Fibroblast of lung (primary cell): ENCODE measurements around the gene SFRP5.

ENCODE experiments used
- EZH2 ChIP-seq: IDR thresholded peaks from 2 replicates; pipeline ENCODE4 v1.5.1; 2012; ENCODE audit warnings: low read length, control low read depth, mild to moderate bottlenecking; ENCODE audit errors: missing control alignments
- TF ChIP-seq, protein P1 (sequence below), 2 donors: IDR thresholded peaks in 1 of 2; conservative IDR thresholded peaks in 1 of 2; 1 replicate in 1 of 2; 2 replicates in 1 of 2; pipeline ENCODE4 v1.5.1; 2011 to 2012; ENCODE audit warnings: low read length in 2 of 2, control low read depth in 1 of 2, inconsistent platforms in 1 of 2, low read depth in 1 of 2, mild to moderate bottlenecking in 1 of 2

DNA sequence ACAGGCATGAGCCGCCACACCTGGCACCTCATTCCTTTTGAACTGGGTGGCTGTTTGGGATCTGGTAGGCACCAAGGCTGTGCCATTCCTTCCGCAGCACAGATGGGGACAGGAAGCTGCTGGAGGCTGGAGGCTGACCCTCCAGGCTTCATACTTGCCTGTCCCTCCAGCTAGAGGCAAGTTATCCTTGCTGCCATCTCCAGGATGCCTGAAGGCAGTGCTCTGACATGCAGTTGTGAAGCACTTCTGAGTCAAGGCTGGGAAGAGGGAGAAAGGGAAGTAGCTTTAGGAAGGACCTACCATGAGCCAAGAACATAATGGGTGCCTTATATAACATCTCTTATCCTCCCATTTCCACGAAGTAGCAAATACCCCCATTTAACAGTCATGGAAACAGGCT lies 48.8 kb downstream of the SFRP5 start:
- TF ChIP-seq, protein P1, sequence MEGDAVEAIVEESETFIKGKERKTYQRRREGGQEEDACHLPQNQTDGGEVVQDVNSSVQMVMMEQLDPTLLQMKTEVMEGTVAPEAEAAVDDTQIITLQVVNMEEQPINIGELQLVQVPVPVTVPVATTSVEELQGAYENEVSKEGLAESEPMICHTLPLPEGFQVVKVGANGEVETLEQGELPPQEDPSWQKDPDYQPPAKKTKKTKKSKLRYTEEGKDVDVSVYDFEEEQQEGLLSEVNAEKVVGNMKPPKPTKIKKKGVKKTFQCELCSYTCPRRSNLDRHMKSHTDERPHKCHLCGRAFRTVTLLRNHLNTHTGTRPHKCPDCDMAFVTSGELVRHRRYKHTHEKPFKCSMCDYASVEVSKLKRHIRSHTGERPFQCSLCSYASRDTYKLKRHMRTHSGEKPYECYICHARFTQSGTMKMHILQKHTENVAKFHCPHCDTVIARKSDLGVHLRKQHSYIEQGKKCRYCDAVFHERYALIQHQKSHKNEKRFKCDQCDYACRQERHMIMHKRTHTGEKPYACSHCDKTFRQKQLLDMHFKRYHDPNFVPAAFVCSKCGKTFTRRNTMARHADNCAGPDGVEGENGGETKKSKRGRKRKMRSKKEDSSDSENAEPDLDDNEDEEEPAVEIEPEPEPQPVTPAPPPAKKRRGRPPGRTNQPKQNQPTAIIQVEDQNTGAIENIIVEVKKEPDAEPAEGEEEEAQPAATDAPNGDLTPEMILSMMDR (conservative IDR thresholded peaks at IDR 0.05 in 1 of 2, IDR thresholded peaks at IDR 0.05 in 1 of 2; ENCODE audit: low read depth in 1 of 2, low read length in 2 of 2), result no peak
- no peak for TF ChIP-seq EZH2
